Measurements from ENCODE around the gene CGB7. TPM values are rescaled to one million over a fixed set of nuclear protein-coding genes. Genes with fewer than 3 reads are reported as not detected.

CGB7 gene
- total RNA-seq, 1 experiment from 2014 or later = not detected

GRCh38 chr19:49016067-49016839, 41.3 kb downstream of the CGB7 start:
- peak; percentile 10 for DNase-seq (ENCODE audit: low spot score)

- no peak for DNase-seq (ENCODE audit: low spot score)
Observed at GRCh38 chr19:49014870-49015255, 42.7 kb downstream of the CGB7 start.

- peak; percentile 28 for DNase-seq (ENCODE audit: low spot score)
Observed at GRCh38 chr19:49014123-49014869, 43.3 kb downstream of the CGB7 start.

GRCh38 chr19:49011194-49011593, 46.4 kb downstream of the CGB7 start:
- DNase-seq (ENCODE audit: low spot score) = no peak

- no peak for DNase-seq (ENCODE audit: low spot score)
Observed at GRCh38 chr19:49010453-49010852, 47.1 kb downstream of the CGB7 start.

- DNase-seq (ENCODE audit: low spot score) = no peak
Observed at GRCh38 chr19:49009828-49010227, 47.7 kb downstream of the CGB7 start.

GRCh38 chr19:49006905-49007304, 50.6 kb downstream of the CGB7 start:
- DNase-seq (ENCODE audit: low spot score) = no peak

GRCh38 chr19:49004964-49005614, 52.5 kb downstream of the CGB7 start:
- no peak for DNase-seq (ENCODE audit: low spot score)

Other genes with a start within 250 kb of the CGB7 start
- 45.4 and 47.3 TPM in 2 replicates for gene BCAT2, start 246.7 kb downstream of the CGB7 start, total RNA-seq (2014; rRNA removed; shearing (Covaris generic))
- not detected in 2 replicates for gene HSD17B14, start 221.3 kb downstream of the CGB7 start, total RNA-seq (2014; rRNA removed; shearing (Covaris generic))
- 2.9 and 5.4 TPM in 2 replicates for gene PLEKHA4, start 189.1 kb downstream of the CGB7 start, total RNA-seq (2014; rRNA removed; shearing (Covaris generic))
- 15.8 and 16.1 TPM in 2 replicates for gene PPP1R15A, start 185.3 kb downstream of the CGB7 start, total RNA-seq (2014; rRNA removed; shearing (Covaris generic))
- not detected in 2 replicates for gene TULP2, start 159.0 kb downstream of the CGB7 start, total RNA-seq (2014; rRNA removed; shearing (Covaris generic))
- 199 and 224 TPM in 2 replicates for gene NUCB1, start 157.4 kb downstream of the CGB7 start, total RNA-seq (2014; rRNA removed; shearing (Covaris generic))
- 0.27 TPM in 1 of 2 replicates, not detected in the other for gene DHDH, start 124.0 kb downstream of the CGB7 start, total RNA-seq (2014; rRNA removed; shearing (Covaris generic))
- 132 and 135 TPM in 2 replicates for gene BAX, start 102.9 kb downstream of the CGB7 start, total RNA-seq (2014; rRNA removed; shearing (Covaris generic))
- gene FTL, start 92.4 kb downstream of the CGB7 start, total RNA-seq (2014; rRNA removed; shearing (Covaris generic)) = 22,782 and 25,960 TPM in 2 replicates
- gene GYS1, start 64.4 kb downstream of the CGB7 start, total RNA-seq (2014; rRNA removed; shearing (Covaris generic)) = 31.7 and 31.9 TPM in 2 replicates
- gene RUVBL2, start 63.9 kb downstream of the CGB7 start, total RNA-seq (2014; rRNA removed; shearing (Covaris generic)) = 353 and 374 TPM in 2 replicates
- not detected in 2 replicates for gene LHB, start 40.7 kb downstream of the CGB7 start, total RNA-seq (2014; rRNA removed; shearing (Covaris generic))
- not detected in 2 replicates for gene CGB3, start 33.4 kb downstream of the CGB7 start, total RNA-seq (2014; rRNA removed; shearing (Covaris generic))
- not detected in 2 replicates for gene CGB2, start 25.9 kb downstream of the CGB7 start, total RNA-seq (2014; rRNA removed; shearing (Covaris generic))
- 0.77 and 11.4 TPM in 2 replicates for gene CGB1, start 20.9 kb downstream of the CGB7 start, total RNA-seq (2014; rRNA removed; shearing (Covaris generic))
- gene CGB5, start 13.9 kb downstream of the CGB7 start, total RNA-seq (2014; rRNA removed; shearing (Covaris generic)) = 0.33 and 3.3 TPM in 2 replicates
- 1.5 TPM in 1 of 2 replicates, not detected in the other for gene CGB8, start 8.6 kb downstream of the CGB7 start, total RNA-seq (2014; rRNA removed; shearing (Covaris generic))
- gene NTF4, start 7.1 kb upstream of the CGB7 start, total RNA-seq (2014; rRNA removed; shearing (Covaris generic)) = not detected in 2 replicates
- not detected in 2 replicates for gene KCNA7, start 14.9 kb upstream of the CGB7 start, total RNA-seq (2014; rRNA removed; shearing (Covaris generic))
- gene SNRNP70, start 27.7 kb upstream of the CGB7 start, total RNA-seq (2014; rRNA removed; shearing (Covaris generic)) = 138 and 189 TPM in 2 replicates
- gene LIN7B, start 56.6 kb upstream of the CGB7 start, total RNA-seq (2014; rRNA removed; shearing (Covaris generic)) = 4.1 and 15.2 TPM in 2 replicates
- 0.80 and 7.3 TPM in 2 replicates for gene C19orf73, start 61.4 kb upstream of the CGB7 start, total RNA-seq (2014; rRNA removed; shearing (Covaris generic))
- gene PPFIA3, start 61.8 kb upstream of the CGB7 start, total RNA-seq (2014; rRNA removed; shearing (Covaris generic)) = 5.4 and 6.9 TPM in 2 replicates
- 0.06 TPM in 1 of 2 replicates, not detected in the other for gene HRC, start 97.6 kb upstream of the CGB7 start, total RNA-seq (2014; rRNA removed; shearing (Covaris generic))
- gene TRPM4, start 100.0 kb upstream of the CGB7 start, total RNA-seq (2014; rRNA removed; shearing (Covaris generic)) = 3.9 and 5.0 TPM in 2 replicates

All from H4 (cell line).